Activated naive CD4-positive, alpha-beta T cell treated with anti-CD3 and anti-CD28 coated beads for 36 hours (primary cell): ENCODE data around the gene SPINK13. TPM values are rescaled to one million over a fixed set of nuclear protein-coding genes. Genes with fewer than 3 reads are reported as not detected.
"Not testable (repeated sequence)": the region's sequence is repeated elsewhere in the genome, so short reads cannot be mapped to it uniquely, and the experiment has no call there.

ENCODE experiments used
- CTCF ChIA-PET: fragments of 350-600 bp; sonication (Branson Sonifier 250); formaldehyde crosslinking; loops from one replicate; lab custom pipeline; 2021; ENCODE audit warnings: antibody characterized with exemption; lab: Charles Lee
- DNase-seq: peaks from one replicate; pipeline ENCODE4 v3.0.0-alpha.2; 2020
- H3K27ac Mint-ChIP-seq: one replicate; pipeline ENCODE4 v1.8.0; 2021; ENCODE audit warnings: mild to moderate bottlenecking, mixed read lengths
- H3K27me3 Mint-ChIP-seq: one replicate; pipeline ENCODE4 v1.8.0; 2021; ENCODE audit warnings: low read depth, mixed read lengths
- H3K36me3 Mint-ChIP-seq: one replicate; pipeline ENCODE4 v1.8.0; 2021; ENCODE audit warnings: low read depth, mixed read lengths
- H3K4me1 Mint-ChIP-seq: one replicate; pipeline ENCODE4 v1.8.0; 2021; ENCODE audit warnings: low read depth, mixed read lengths
- H3K4me3 Mint-ChIP-seq: one replicate; pipeline ENCODE4 v1.8.0; 2021; ENCODE audit warnings: mild to moderate bottlenecking, moderate library complexity, mixed read lengths
- H3K9me3 Mint-ChIP-seq: one replicate; pipeline ENCODE4 v1.8.0; 2021; ENCODE audit warnings: mixed read lengths
- intact Hi-C: fragments of 100-400 bp; cut with micrococcal nuclease; formaldehyde crosslinking; loops from one replicate; pipeline ENCODE4 v1.15.1; 2023
- total RNA-seq, 2 experiments: library from RNA; stranded (reverse); gene quantifications; one replicate each; pipeline ENCODE4 v1.2.3, GENCODE V29; 2021

SPINK13 gene
- total RNA-seq, 2 experiments from 2014 or later: not detected

DNA sequence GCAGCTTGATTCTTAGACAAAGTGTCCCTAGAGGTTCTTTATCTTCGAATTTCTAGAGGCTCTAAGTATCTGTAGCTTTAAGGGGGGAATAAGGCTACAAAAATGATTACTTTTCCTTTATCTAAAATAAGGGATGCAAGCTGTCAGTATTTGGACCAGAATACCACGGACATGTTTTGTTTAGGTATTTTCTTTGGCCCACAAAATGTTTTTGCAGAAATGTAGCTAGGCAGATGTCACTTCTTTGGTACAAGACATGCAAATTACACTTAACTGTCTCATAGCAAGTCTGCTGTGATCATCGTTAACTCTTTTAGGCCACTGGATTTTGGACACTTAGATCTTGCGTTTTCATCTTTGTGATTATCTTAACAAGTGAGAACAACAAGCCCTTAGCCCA lies 46.1 kb downstream of the SPINK13 start:
- intact Hi-C loops: loop anchor here (2.0 kb wide), 1 partner anchor 416 kb away; no protein-coding TSS in a partner anchor
- no peak for DNase-seq
- H3K9me3 Mint-ChIP-seq: peaks cover 5% of the 10 kb centered on the region

DNA sequence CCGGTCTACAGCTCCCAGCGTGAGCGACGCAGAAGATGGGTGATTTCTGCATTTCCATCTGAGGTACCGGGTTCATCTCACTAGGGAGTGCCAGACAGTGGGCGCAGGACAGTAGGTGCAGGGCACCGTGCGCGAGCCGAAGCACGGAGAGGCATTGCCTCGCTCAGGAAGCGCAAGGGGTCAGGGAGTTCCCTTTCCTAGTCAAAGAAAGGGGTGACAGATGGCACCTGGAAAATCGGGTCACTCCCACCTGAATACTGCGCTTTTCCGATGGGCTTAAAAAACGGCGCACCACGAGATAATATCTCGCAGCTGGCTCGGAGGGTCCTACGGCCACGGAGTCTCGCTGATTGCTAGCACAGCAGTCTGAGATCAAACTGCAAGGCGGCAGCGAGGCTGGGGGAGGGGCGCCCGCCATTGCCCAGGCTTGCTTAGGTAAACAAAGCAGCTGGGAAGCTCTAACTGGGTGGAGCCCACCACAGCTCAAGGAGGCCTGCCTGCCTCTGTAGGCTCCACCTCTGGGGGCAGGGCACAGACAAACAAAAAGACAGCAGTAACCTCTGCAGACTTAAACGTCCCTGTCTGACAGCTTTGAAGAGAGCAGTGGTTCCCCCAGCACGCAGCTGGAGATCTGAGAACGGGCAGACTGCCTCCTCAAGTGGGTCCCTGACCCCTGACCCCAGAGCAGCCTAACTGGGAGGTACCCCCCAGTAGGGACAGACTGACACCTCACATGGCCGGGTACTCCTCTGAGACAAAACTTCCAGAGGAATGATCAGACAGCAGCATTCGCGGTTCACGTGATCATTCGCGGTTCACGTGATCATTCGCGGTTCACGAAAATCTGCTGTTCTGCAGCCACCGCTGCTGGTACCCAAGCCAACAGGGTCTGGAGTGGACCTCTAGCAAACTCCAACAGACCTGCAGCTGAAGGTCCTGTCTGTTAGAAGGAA lies 51.7 kb downstream of the SPINK13 start:
- H3K4me1 Mint-ChIP-seq, DNase-seq, H3K27me3 Mint-ChIP-seq, H3K9me3 Mint-ChIP-seq, H3K27ac Mint-ChIP-seq, intact Hi-C loops, H3K36me3 Mint-ChIP-seq: not testable (repeated sequence)
- CTCF ChIA-PET: interaction anchor here (0.6 kb wide), 1 partner anchor 421 kb away, joined by 5 read pairs; no protein-coding TSS in a partner anchor
- peak overlapping the region; percentile 73 for H3K4me3 Mint-ChIP-seq

More for the DNA sequence above, 46.1 kb downstream of the SPINK13 start:
- CTCF ChIA-PET: interaction anchor here (1.0 to 1.3 kb wide), 2 partner anchors 35 to 128 kb away, joined by 3 read pairs; no protein-coding TSS in a partner anchor
- Mint-ChIP-seq H3K36me3 (peaks cover 3% of the 10 kb centered on the region), H3K27me3 (peaks cover 2% of the 10 kb centered on the region), H3K4me3 (no peak overlapping the region), H3K4me1 (no peaks in the 10 kb centered on the region), H3K27ac (no peak overlapping the region)

DNA sequence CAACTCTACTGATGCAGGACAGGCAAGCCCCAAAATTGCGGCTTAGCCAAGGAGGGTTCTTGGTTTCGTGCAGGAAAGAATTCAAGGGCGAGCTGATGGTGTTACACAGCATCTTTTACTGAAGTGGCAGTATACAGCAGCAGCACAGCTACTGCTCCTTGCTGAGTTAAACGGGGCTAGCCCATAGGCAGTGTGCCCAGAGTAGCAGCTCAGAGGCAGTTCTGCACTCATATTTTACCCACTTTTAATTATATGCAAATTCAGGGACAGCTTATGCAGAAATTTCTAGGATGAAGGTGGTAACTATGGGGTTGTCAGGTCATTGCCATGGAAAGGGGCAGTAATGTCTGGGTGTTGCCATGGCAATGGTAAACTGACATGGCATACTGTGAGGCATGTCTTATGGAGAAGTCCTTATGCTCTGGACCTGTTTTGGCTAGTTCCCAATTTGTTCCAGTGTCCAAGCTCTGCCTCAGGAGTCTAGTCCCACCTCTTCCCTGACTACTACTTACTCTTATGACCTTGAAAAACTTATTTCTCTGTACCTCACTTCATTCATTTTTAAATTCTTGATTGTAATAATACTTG lies 64.8 kb downstream of the SPINK13 start:
- intact Hi-C loops: no loop called here
- Mint-ChIP-seq H3K27ac (no peak overlapping the region), H3K9me3 (peaks cover 18% of the 10 kb centered on the region), H3K36me3 (peaks cover 5% of the 10 kb centered on the region), H3K4me3 (no peak overlapping the region), H3K27me3 (no peaks in the 10 kb centered on the region), H3K4me1 (no peaks in the 10 kb centered on the region)
- CTCF ChIA-PET: no interaction called here
- DNase-seq: no peak

DNA sequence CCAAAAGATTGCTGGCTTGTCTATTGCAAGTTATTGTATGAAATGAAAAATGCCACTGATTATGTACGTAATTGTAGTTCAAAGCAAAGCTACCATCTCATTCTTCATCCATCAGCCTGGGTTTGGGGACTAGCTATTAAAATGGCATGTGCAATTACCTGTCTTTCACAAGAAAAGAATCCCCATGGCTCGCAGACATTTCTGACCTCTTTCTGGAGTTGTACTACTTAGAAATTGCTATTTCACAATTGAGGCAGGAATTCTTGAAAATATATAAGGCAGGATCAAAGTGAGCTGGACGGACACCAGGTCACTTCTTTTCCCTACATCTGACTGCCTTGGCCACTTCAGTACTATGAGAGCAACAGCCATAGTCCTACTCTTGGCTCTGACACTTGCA lies 66.7 kb downstream of the SPINK13 start, which contains the start of gene SPINK9:
SPINK9 (plus strand) TSS at position 301 of the 400 bp plus-strand sequence; CDS start at position 356, 55 bp downstream.
- no peak within 1 kb of the TSS for H3K27ac Mint-ChIP-seq
- intact Hi-C loops: no loop called here
- DNase-seq: no peak
- CTCF ChIA-PET: interaction anchor here (0.9 kb wide), 1 partner anchor 40 kb away, joined by 4 read pairs; no protein-coding TSS in a partner anchor
- no peaks in the 10 kb centered on the region for H3K4me1 Mint-ChIP-seq
- peaks cover 5% of the 10 kb centered on the region for H3K36me3 Mint-ChIP-seq
- no peaks in the 10 kb centered on the region for H3K27me3 Mint-ChIP-seq
- peaks cover 7% of the 10 kb centered on the region for H3K9me3 Mint-ChIP-seq
- no peak within 1 kb of the TSS for H3K4me3 Mint-ChIP-seq

Other genes starting within 250 kb of the SPINK13 start
- not detected for gene SPINK5, start 204.8 kb upstream of the SPINK13 start, total RNA-seq
- gene SPINK14, start 100.2 kb upstream of the SPINK13 start, total RNA-seq: not detected
- not detected for gene SPINK6, start 65.8 kb upstream of the SPINK13 start, total RNA-seq
- not detected for gene MARCOL, start 30.3 kb upstream of the SPINK13 start, total RNA-seq
- gene SPINK7, start 43.6 kb downstream of the SPINK13 start, total RNA-seq: not detected
- gene SPINK9, start 66.8 kb downstream of the SPINK13 start, total RNA-seq: not detected
- 10 to 100 TPM; 31.7 to 34.2 TPM for gene FBXO38, start 115.2 kb downstream of the SPINK13 start, total RNA-seq